Measurements from ENCODE around the gene FTSJ1.
"Not testable (repeated sequence)": the region's sequence is repeated elsewhere in the genome, so short reads cannot be mapped to it uniquely, and the experiment has no call there.

FTSJ1 gene

DNA sequence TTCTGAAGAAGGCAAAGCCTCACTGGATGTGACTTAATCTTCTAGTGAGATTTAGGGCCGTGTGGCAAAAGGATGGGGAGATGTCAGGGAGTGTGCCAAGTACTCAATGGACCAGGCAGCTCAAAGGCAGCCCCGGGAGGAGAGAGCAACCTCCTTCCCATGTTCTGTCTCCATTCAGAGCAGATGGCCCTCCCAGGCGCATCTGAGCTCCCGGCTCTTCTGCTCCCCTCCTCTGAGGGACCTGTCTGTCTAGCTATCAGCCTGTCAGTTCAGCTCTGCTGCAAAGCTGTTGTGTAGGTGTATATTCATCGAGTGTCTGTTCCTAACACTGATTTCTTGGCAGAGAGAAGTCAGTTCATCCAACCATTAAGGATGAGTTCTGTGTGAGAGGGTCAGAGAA is 21.9 kb downstream of the FTSJ1 start:
- DNase-seq (ENCODE audit: low spot score) = no peak

DNA sequence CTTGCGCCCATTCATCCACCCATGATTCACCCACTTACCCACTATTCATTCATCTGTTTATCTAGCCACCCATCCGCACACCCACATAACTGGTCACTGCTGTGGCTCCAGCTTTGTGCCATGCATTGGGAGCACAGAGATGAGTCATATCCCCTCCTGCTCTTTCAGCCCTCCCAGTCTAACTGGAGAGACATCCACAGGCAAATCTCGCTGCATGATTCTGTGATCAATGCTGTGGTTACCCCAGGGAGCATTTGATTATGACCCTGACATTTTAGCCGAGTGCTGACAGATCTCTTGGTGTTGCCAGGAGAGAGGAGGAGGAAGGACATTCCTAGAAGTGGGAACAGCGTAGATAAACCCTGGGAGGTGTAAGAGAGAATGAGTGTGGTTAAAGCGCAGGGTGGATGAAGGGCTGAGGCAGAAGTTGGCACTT is 22.4 kb downstream of the FTSJ1 start:
- no peak for DNase-seq (ENCODE audit: low spot score)

DNA sequence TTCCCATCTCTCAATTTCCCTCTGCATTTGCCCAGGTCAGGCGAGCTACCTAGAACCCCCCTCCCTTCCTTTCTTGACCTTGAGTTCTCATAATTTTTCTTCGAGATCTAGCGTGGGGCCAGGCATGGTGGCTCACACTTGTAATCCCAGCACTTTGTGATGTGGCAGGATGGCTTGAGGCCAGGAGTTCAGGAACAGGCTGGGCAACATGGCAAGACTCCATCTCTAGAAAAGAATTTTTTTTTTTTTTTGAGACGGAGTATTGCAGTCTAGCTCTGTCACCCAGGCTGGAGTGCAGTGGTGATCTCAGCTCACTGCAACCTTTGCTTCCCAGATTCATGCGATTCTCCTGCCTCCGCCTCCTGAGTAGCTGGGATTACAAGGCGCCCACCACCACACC is 28.3 kb downstream of the FTSJ1 start:
- DNase-seq (ENCODE audit: low spot score) = no peak

DNA sequence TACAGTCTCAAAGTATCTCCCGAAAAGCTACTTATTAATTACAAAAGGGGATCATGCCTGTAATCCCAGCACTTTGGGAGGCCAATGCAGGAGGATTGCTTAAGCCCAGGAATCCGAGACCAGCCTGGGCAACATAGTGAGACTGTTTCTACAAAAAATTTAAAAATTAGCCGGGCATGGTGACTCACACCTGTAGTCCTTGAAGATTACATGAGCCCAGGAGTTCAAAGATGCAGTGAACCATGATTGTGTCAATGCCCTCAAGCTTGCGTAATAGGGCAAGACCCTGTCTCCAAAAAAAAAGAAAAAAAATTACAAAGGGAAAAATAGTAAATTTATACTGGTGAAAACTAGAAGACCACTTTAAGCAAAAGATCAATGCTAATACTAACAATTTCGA is 29.5 kb downstream of the FTSJ1 start:
- no peak for DNase-seq (ENCODE audit: low spot score)

DNA sequence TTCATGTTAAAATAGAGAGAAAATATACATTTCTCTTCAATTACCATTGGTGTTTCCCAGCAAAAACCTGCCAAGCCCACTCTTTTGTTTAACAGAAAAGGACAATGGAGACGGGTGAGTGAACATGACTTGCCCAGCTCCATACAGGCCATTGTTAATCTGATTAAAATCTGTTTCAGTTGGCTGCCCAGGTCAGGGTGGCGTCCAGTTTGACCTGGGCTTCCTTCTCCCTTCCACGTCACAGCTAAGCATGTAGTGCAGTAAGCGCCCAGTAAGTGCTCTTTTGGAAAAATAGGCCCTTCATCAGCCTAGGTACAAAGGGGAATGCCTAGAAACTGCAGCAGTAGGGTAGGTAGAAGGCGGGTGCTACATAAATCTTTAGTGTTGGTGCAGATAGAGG is 31.2 kb downstream of the FTSJ1 start:
- DNase-seq (ENCODE audit: low spot score) = no peak

DNA sequence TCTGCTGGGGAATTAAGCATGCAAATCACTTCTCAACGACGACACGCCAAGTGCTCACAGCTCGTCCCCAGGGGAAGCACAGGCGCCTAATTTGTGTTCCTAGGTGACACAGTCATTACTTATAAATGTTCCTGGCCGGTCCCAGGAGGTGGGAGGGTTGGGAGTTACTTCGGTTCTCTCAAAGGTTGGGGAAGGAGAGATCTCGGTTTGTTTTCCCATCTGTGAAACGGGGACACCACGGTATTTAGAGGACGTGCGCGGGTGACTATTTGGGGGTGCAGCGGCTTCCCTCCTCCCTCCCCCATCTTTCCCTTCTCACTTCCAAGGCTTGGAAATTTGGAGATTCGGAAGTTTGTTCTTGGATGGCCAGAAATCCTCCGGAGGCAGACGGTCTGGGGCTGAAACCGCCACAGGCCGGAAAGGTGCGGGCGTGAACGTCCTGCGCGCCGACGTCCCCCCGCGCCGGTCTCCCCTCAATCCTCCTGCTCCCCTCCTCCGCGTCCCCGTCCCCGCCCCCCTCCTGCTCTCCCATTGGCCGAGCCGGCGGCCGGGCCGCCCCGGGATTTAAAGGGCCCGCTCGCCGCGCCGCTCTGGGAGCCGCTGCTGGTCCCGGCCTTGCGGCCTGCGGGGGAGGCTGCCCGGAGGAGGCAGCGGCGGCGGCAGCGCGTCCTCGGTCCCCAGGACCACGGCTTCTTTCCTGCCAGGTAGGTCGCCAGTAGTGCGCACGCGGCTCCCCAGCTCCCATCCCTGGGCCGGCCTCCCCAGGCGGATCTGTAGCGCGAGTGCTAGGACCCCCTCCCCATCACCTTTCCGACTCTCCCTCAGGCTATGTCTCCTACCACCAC is 32.6 kb downstream of the FTSJ1 start, which contains the start of gene PORCN:
PORCN (plus strand) TSS at position 593 of the 845 bp plus-strand sequence. CDS start 829 bp downstream, outside the sequence.
- DNase-seq (ENCODE audit: low spot score) = peak; percentile 94

DNA sequence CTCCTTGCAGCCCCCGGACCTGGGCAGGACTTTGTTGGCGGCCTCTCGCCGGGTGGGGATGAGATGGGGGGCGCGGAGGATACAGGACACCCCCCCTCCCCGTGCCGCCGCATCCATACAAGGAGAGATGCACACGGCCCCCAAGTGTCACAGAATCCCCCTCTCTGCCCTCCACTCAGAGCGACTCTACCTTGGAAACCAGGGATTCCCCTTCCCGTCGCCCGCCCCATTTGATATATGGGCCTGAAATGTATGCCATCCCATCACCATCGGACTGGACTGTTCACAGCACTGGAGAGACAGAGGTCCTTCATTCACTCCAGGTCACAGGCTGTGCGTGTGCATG is 33.2 kb downstream of the FTSJ1 start:
- no peak for DNase-seq (ENCODE audit: low spot score)

DNA sequence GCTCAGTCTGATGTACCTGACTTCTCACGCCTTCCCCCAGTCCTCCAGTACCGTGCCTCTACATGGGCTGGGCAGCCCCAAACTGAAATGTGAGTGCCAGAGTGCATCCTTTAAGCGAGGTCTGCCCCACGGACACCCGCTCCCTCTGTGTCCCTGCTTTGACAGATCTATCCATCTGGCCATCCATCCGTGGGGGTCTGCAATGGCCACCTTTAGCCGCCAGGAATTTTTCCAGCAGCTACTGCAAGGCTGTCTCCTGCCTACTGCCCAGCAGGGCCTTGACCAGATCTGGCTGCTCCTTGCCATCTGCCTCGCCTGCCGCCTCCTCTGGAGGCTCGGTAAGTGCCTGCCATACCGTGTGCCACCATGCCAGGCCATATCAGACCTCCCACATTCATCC is 33.6 kb downstream of the FTSJ1 start:
- no peak for DNase-seq (ENCODE audit: low spot score)

DNA sequence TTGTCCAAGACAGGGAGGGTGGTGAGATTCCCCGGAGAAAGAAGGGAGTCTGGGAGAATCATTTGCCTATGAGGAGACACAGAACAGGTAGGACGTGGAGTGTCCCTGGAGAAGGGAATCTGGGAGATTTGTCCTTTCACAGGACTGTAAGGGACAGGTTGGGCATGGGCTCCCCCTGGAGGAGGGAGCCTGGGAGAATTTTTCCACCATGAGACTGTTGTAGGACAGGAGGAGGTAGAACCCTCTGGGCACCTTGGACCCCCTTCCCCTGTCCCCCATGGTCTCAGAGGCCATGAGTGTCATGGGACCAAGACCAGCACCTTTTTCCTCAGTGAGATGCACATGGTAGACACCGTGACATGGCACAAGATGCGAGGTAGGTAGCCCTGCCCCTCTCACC is 35.6 kb downstream of the FTSJ1 start:
- peak; percentile 46 for DNase-seq (ENCODE audit: low spot score)

DNA sequence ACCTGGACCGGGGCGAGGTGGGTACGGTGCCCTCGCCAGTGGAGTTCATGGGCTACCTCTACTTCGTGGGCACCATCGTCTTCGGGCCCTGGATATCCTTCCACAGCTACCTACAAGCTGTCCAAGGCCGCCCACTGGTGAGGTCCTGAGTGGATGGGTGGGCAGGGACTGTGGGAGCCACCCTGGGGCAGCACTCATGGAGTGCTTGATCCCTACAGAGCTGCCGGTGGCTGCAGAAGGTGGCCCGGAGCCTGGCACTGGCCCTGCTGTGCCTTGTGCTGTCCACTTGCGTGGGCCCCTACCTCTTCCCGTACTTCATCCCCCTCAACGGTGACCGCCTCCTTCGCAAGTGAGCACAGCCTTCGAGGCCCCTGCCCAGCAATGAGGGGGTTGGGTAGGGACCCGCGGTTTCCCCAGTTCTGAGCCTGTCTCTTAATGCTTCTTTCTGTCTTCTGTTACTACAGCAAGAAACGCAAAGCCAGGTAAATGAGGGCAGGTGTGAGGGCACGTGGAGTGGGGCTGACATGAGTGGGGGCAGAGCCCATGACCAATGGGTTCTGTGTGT is 36.5 kb downstream of the FTSJ1 start:
- no peak for DNase-seq (ENCODE audit: low spot score)

DNA sequence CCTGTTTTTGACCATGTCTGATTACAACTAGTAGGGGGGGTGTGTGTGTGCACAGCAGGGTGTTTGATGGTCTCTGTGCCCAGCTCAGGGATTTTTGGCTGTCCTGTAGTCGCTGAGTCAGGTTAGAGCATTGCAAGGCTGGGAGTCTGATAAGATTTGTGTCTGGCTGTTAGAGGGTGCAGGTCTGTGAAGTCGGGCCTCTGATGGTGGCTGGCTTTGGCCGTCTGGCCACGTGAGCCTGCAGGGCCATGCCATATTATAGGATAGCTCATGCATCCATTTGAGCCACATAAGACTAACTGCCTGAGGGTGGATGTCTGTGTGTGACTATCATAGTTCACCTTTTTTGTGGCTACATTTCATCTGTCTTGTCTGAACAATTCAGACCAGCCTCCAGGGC is 37.7 kb downstream of the FTSJ1 start:
- DNase-seq (ENCODE audit: low spot score) = no peak

DNA sequence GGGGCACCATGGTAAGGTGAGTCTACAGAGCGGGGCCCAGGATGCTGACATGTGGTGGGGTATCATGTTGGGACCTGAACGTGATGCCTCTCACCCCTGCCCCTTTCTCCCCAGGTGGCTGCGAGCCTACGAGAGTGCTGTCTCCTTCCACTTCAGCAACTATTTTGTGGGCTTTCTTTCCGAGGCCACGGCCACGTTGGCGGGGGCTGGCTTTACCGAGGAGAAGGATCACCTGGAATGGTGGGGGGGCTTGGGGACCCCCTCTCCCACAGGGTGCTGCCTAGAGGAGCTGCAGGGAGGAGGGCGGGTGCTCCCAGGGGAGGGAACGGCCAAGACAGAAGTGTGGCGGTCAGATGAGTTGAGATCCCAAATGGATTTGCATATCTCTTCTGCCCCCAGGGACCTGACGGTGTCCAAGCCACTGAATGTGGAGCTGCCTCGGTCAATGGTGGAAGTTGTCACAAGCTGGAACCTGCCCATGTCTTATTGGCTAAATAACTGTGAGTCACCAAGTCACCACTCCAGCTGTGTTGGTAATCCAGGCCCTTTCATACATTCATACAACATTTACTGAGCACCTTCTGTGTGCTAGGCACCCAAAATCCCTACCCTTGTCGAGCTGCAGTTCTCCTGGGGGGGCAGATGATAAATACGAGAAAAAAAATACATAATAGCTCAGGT is 38.3 kb downstream of the FTSJ1 start:
- no peak for DNase-seq (ENCODE audit: low spot score)

DNA sequence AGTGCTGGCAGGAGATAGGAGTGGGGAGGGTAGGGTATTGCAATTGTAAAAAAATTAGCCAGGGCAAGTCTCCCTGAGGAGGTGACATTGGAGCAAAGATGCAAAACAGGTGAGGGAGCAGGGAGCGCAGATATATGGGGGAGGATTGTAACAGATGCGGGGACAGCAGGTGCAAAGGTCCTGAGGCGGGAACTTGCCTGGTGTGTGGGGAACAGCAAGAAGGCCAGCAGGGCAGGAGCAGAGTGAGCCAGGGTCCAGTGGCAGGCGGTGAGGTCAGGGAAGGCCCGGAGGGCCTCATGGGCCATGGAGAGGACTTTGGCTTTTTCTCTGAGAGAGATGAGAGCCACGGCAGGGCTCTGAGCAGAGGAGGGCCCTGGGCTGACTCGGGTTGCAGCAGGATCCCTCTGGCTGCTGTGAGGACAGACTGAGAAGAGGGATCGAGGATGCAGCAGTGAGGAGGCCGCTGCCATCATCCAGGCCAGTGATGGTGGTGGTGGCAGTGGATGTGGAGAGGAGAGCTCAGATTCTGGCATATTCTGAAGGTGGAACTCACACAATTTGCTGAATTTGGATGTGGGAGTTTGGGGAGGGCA is 39.0 kb downstream of the FTSJ1 start:
- DNase-seq (ENCODE audit: low spot score) = no peak

DNA sequence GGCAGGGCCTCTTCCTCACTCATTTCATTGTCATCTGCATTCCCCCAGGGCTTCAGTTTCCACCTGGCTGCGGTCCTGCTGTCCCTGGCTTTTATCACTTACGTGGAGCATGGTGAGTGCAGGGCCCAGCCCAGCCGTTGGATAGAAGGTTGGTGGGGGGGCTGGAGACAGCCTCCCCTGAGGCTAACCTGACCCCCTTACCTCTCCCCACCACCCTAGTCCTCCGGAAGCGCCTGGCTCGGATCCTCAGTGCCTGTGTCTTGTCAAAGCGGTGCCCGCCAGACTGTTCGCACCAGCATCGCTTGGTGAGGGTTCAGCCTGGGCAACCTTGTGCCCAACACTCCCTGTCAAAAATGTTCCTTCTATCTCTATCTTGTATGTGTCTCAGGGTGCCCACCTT is 39.8 kb downstream of the FTSJ1 start:
- DNase-seq (ENCODE audit: low spot score) = no peak

DNA sequence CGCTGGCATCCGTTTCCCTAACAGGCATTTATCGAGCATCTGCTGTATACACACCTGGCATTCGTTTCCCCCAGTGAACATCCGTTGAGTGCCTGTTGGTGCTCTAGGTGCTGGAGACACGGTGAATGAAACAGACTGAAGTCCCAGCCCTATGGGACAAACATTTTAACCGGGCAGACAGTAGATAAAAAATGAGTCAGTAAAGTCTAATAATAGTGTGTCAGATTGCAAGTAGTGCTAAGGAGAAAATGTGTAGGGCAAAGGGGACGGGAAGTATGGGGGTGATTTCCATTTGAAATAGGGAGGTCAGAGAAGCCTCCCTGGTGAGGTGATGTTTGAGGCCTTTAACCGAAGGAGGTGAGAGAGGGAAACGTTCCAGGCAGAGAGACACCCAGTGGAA is 40.3 kb downstream of the FTSJ1 start:
- DNase-seq (ENCODE audit: low spot score) = no peak

DNA sequence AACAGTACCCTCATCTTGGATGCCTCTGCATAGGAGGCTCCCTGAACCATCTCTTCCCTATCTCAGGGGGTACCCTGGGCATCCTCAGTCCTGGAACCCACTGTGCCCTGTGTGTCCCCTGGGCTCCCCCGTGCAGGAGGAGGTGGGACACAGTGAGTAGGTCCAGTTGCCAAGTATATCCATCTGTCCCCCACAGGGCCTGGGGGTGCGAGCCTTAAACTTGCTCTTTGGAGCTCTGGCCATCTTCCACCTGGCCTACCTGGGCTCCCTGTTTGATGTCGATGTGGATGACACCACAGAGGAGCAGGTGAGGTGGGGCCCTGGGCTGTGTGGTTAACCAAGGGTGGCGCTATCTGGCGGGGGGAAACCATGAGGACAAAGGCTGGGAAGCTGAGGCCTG is 41.0 kb downstream of the FTSJ1 start:
- no peak for DNase-seq (ENCODE audit: low spot score)

DNA sequence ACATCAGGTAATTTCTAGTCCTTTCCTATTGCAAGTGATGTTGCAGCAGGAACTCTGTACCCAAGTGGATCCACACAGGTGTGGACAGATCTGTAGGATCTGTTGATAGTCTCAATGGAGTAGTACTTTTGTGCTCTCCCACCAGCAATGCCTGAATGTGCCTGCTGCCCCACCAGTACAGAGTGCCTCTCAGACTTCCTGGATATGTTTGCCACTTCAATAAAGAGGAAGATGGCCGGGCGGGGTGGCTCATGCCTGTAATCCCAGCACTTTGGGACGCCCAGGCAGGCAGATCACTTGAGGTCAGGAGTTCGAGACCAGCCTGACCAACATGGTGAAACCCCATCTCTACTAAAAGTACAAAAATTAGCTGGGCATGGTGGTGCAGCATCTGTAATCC is 43.5 kb downstream of the FTSJ1 start:
- DNase-seq (ENCODE audit: low spot score) = not testable (repeated sequence)

DNA sequence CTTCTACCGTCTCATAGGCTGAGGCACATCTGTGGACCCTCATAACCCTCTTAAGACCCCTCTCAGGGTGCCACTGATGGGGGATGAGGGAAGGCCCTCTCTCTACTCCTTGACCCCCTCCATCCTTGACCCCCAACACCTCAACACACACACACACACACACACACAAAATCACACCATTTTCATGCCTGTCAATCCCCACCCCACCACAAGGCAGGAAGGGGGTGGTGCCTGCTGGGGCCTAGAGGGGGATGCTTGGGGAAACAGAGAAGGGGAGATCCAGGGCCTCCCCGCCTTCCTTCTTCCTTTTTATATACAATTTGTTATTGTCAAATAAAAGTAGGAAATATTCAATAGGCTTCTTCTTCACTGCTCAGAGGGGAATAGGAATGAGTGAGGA is 44.5 kb downstream of the FTSJ1 start:
- DNase-seq (ENCODE audit: low spot score) = no peak

DNA sequence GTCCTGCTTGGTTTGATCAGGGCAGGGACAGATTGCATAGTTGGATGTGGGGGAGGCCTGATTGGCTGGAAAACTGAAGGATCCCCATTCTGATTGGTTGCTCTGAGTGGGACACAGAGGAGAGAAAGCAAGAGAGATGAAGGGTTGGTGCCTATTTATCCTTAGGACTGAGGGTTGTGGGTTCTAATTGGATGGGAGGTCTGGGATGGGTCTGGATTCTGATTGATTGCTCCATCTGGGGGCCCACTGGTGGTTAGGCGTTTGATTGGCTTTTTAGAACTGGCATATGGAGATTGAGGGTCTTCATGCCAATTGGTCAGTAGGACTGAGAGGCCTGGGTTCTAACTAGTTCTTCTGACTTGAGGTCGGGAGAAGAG is 45.0 kb downstream of the FTSJ1 start:
- no peak for DNase-seq (ENCODE audit: low spot score)

DNA sequence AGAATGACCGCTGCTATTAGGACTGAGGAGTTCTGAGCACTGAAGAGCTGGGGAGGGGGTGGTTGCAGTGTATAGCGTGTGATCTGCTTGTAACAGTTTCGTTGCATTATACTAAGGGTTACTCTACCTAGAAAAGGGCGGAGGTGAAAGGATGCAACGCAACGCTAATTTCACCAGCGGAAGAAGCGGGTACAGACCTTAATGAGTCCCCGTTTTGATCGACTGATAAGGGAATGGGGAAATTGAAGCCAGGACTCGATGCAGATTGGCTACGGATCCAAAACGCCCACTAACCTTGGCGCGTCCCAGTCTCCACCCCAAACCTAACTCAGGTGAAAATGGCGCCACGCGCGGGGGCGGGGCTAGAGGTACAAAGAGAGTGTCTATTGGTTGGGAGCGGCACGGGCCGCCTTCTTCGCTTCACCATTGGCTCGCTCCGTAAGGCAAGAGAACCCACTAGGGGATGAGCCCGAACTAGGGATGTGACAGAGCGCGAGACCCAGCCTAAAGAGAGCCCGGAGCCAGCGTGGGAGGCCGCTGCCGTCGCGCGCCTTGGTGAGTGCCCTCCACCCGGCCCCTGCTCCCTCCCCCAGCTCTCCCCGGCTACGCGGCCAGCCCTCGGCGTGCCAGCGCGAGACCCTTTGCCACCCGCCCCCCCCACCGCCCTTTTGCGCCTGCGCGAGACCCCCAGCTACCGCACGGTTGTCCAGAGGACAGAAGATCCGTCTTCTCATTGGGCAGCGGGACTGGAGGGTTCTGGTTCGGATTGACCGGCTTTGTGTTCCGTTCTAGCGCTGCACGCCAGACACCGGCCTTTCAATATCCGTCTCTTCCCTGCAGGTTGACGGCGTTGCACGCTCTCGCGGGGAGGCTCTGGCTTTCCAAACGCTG is 45.6 kb downstream of the FTSJ1 start, which contains the start of gene EBP:
EBP (plus strand) TSS at position 456 of the 891 bp plus-strand sequence. CDS start 1,964 bp downstream, outside the sequence.
- peak; percentile 91 for DNase-seq (ENCODE audit: low spot score)

DNA sequence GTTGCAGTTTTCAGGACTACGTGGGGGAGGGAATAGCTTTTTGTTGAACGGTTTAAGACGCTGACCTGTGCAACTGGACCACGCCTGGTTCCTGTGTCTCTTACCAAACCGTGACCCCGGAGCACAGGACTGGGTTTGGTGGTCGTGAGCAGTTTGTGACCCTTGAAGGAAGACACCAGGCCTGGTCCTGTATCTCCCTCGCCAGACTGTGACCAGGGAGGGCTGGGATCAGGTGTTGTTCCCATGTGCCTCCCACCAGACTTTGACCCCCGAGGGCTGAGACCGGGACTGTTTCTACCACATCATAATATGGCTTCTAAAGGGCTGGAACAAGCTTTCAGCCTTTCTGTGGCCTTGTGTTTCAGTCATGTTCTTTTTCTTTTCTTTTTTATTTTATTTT is 46.3 kb downstream of the FTSJ1 start:
- DNase-seq (ENCODE audit: low spot score) = no peak

DNA sequence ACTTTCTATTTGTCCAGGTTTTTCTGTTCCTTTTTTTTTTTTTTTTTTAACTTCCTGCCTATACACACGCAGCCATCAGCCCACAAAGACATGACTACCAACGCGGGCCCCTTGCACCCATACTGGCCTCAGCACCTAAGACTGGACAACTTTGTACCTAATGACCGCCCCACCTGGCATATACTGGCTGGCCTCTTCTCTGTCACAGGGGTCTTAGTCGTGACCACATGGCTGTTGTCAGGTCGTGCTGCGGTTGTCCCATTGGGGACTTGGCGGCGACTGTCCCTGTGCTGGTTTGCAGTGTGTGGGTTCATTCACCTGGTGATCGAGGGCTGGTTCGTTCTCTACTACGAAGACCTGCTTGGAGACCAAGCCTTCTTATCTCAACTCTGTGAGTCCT is 47.7 kb downstream of the FTSJ1 start:
- no peak for DNase-seq (ENCODE audit: low spot score)

Measured in D341Med (cell line).